ENCODE results near the gene MAS1L.

Gene MAS1L

DNA sequence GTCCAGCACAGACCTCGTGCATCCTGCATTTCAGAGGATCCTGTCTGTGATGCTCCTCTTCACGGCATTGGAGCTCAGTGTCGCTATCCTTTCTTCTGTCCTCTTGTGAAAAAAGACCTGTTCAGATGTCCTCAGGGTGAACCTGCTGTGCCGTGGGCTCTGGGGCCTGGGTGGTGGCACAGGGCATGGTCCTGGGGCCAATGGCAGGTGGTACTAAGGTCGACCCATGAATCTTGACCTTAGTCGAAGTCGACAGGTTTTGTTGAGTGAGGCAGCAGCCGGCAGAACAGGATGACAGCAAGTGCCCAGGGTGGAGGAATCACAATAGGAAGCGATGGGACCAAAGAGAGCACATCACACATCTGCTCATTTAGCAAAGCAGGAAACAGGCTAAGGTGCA, 22.0 kb upstream of the MAS1L start:
- no peak for DNase-seq

- no peak for DNase-seq
Observed at GRCh38 chr6:29509239-29509638, 21.5 kb upstream of the MAS1L start.

GRCh38 chr6:29507319-29507718, 19.6 kb upstream of the MAS1L start:
- DNase-seq = no peak

DNA sequence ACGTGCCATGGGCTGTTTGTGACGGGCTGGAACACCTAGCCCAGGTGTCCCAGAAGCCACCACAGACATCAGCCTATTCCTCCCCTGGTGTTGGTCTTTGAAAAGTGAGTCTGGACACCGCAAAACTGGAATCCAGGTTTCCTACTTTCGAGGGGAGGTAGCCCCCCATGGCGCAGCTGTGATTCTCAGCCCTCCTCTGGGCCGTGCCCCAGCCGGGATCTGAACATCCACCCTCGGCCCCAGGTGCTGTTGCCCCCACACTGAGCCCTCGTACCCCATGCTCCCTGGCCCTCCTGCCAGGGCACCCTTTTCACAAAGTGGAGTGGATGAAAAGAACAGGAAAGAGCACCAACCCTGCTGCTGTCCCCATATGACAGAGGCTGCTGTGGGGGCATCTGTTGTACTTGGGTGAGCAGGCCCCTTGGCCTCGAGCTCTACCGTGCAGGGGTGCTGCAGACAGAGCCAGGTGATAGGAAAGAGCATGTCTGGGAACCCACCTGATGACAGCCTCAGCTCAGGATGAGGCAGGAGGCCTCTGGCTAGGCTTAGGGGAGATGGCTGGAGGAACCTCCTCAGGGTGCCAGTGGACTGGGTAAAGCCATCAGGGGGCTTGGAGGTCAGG, 18.8 kb upstream of the MAS1L start:
- no peak for DNase-seq

- DNase-seq = no peak
Observed at GRCh38 chr6:29505808-29506207, 18.1 kb upstream of the MAS1L start.

DNA sequence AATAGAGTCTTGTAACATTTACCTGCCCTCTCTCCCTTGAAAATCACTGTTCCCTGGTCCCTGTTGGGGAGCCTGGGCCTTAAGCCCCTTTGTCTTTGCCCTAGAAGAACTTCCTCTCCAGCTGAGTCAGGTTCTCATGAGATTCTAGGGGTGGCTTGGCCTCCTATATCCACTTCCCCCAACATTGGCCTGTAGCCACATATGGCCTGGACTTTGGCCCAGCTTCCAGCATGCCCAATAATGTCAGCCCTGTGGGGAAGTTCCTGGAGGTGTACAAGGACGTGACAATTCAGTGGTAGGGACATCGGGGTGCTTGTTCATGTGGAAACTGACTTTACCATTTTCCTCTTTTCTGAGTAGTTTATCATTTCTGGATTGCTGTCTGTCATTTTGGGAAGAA, 17.2 kb upstream of the MAS1L start:
- no peak for DNase-seq

DNA sequence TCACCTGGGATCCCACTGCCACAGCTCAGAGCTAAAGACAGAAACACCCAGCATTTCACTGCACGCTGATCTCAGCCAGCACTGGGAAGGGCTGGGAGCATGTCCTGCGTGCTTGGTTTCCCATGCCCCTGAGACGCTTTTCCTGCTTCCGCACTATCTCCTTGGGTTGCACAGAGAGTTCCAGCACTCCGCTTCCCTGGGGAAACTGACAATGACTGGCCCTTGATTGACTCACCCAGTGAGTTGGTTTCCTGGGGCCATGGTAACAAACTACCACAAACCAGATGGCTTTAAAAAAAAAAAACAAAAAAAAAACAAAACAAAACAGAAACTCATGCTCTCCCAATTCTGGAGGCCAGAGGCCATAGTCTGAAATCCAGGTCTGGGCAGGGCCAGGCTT, 14.8 kb upstream of the MAS1L start:
- no peak for DNase-seq

GRCh38 chr6:29502181-29502580, 14.4 kb upstream of the MAS1L start:
- DNase-seq = no peak

DNA sequence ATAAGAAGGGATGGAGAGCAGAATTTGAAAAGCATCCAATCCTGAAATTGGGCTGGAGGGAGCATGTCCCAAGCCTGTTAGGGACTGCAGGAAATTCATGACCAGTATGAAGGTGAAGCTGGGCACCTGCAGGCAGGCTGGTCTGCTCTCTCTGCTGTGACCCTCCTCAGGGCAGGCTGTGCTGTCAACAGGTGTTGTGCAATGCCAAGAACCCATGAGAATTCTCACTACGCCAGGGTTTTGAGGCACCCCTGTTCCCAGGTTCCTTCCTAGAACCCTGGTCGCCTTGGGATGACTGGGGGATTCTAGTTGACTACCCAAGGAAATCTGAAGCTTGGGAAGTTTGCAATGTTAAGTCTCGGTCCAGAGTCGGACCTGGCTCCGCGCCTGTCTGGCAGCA, 13.3 kb upstream of the MAS1L start:
- DNase-seq = no peak

- DNase-seq = no peak
Observed at GRCh38 chr6:29500594-29500993, 12.8 kb upstream of the MAS1L start.

DNA sequence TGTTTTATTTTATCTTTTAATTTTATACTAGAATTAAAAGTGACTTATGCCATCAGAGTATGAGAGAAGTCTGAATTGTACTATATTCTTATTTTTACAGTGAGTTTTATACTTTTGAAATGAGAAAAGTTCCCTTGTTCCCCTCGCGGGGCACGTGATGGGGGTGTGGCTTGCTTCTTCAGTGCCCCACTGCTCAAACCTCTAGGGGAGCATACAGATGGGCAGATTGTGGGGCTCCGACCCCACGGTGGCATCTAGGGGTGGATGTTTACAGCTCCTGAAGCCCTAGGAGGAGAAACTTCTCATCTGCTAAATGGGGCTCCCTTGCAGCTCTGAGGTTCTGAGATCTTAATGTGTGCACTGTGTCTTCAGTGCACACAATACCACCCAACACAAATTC, 11.9 kb upstream of the MAS1L start:
- no peak for DNase-seq

GRCh38 chr6:29496961-29497360, 9.2 kb upstream of the MAS1L start:
- no peak for DNase-seq

GRCh38 chr6:29495571-29495970, 7.8 kb upstream of the MAS1L start:
- no peak for DNase-seq

DNA sequence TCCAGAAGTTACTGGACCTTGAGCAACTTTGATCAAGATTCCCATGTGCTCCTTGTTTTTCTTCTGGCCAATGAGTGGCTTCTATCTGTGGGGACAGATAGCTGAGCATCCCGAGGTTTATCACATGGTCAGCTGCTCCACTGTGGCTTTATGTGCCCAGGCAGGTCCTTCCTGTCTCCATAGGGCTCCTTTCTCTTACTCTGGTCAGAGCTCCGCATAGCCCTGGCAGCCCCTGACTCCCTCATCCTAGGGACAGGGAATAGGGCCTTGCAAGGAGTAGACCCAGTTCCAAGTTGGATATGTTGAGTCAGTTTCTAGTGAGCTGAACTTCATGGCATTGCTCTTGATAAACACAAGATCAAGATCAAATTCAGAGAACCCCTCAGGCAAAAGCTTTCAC, 6.4 kb upstream of the MAS1L start:
- no peak for DNase-seq

GRCh38 chr6:29493261-29493660, 5.5 kb upstream of the MAS1L start:
- no peak for DNase-seq

DNA sequence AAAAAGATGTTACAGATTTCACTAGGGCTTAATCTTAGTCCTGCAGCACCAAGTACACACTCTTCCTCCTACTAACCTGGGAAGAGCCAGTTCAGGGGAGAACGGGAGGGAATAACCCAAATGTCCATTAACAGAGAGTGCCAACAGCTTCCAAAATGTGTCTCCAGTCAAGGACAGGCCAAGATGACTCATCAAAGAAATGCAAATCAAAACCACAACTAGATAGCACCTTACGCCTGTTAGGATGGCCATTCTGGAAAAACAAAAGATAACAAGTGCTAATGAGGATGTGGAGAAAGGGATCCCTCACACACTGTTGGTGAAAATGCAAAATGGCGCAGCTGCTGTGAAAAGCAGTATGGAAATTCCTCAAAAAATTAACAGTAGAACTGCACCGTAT, 3.8 kb upstream of the MAS1L start:
- no peak for DNase-seq

DNA sequence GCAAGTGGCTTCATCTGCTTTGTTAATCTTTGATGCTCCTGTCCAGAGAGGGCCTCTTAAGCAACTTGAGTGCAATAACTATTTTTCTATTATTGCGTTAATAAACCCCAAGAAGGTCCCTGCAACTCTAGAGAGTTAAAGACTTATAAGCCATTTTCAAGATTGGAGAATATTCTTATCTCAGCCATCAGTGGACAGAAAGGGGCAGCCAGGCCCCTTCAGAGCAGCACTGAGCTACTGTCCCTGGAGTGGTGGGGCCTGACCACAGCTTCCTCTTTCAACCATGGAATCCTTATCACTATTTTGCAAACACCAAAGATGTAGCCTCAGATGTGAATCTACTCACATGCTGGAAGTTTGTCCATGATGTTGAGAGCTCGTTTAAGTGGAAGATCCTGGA, 2.8 kb upstream of the MAS1L start:
- no peak for DNase-seq

GRCh38 chr6:29490055-29490454, 2.3 kb upstream of the MAS1L start:
- DNase-seq = no peak

DNA sequence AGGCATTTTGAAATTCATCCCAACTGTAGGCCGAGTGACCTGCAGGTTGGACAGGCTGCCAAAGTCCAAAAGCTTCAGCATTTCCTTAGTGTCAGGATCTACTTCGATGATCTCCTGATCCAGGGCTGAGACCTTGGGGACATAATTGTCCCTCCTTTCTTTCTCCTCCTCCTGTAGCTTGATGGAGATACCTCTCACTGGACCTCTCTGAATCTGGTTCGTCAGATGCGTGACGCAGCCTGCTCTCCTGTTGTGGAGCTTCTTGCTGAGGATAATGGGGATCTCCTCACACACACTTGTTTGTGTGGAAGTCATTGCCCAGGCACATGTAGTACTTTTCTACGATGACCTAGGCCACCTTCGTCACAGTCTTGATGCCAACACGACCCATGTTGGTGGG, 1.5 kb upstream of the MAS1L start:
- no peak for DNase-seq

DNA sequence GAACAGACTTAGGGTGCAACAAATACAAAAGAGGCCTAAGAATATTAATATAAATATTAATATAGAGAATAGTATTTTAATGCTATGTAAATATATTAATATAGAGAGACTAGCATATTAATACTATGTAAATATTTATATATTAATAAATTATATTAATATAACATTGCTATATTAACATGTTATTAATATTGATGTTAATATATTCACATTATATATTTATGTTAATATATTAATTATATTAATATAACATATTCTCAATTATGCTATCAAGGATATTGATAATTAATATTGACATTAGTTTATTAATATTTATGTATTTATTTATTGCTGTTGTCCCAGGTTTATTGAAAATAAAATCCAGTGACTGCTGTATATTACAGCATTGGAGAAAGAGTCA, 1.1 kb upstream of the MAS1L start:
- no peak for DNase-seq

DNA sequence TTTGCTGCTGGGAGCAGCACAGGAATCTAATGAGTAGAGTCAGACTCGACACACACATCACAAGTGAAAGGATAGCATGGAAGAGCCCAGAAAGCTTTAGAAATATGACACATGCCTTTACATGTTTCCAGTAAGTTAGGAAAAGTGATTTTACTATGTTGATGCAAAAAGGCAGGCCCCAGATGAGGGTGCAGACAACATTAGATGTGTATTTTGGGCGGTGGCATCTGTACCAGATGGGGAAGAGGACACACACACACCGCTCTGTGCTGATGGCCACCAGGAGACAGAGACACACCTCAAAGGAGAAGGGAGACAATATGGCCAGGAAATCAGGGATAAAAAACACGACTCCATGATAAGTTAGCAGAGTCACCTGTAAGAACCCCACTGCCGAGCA, 625 bp downstream of the MAS1L start:
- no peak for DNase-seq

DNA sequence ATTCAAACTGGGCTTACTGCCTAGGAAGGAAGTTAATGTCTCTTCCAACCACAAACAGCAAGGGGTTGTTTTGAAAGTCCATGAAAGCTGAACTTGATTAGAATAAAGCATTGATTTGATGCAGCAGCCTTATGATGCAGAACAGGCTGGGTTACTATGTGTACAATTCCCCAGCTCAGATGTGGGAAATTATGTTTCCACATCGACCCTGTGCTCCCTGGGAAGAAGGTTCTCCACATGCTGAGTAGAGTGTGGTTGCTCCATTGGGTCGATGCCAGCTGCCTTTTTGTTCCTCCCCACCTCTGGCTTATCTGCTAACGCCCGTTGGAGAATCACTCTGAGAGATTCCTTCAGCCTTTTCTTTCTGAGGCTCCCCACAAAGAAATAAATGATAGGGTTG, 1.2 kb downstream of the MAS1L start:
- DNase-seq = no peak

DNA sequence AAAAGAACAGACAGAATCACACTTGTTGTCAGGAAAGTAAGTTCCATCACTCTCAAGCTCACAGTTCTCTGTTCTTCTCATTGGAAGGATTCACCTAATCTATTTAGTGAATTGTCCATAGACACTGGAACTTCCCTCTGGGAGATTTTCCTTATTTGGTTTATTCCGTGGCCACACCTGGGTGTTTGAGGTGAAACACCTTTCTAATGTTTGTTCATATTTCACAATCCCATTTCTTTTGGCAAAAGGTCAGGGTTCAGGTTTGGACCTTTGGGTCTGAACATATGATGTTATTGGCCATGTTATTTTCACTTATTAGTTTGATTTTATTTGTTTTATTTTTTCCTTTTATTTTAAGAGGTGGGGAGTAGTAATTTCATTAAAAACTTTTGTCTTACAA, 4.0 kb downstream of the MAS1L start:
- no peak for DNase-seq

- no peak for DNase-seq
Observed at GRCh38 chr6:29483186-29483585, 4.6 kb downstream of the MAS1L start.

GRCh38 chr6:29479560-29479959, 8.2 kb downstream of the MAS1L start:
- no peak for DNase-seq

GRCh38 chr6:29478740-29479139, 9.0 kb downstream of the MAS1L start:
- no peak for DNase-seq

Measured in SHP77 (cell line).